Umbilical cord (tissue), 2 donors: ENCODE results near the gene UBR3. TPM values are rescaled to one million over a fixed set of nuclear protein-coding genes. Genes with fewer than 3 reads are reported as not detected.
"Not testable (repeated sequence)": the region's sequence is repeated elsewhere in the genome, so short reads cannot be mapped to it uniquely, and the experiment has no call there.

ENCODE experiments used
- DNase-seq: peaks from one replicate; pipeline ENCODE4 v3.0.0-alpha.2; 2015; ENCODE audit warnings: low spot score
- total RNA-seq: library from RNA; depleted of rRNA; stranded (reverse); fragments of >200 nt; gene quantifications from one replicate; pipeline ENCODE4 v1.2.3, GENCODE V29; 2014; ENCODE audit warnings: low replicate concordance; ENCODE audit not compliant: insufficient read depth

UBR3 gene
- total RNA-seq, 1 donor from 2014 or later: 124 TPM

DNA sequence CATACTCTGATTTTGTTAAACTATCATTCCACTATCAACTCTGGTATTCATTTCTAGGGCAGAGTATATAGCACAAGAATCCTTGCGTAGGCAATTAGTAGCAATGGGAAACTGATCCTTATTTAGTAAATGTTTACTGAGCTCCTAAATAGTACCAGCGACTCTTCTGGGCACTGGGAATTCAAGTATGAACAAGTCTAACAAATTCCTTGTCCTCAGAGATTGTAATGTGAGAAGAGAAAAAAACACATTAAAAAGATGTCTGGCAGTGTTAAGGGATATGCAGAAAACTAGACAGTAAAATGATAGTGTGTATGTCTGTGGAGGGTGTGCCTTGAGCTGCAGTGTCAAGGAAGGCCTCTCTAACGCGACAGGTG, 3.3 kb upstream of the UBR3 start:
- DNase-seq: no peak

GRCh38 chr2:169824373-169825333, 2.6 kb upstream of the UBR3 start, which contains the start of gene METTL5:
METTL5 (minus strand) TSS chr2:169824905; CDS start chr2:169824597, 308 bp downstream.
- peak; percentile 84 for DNase-seq

GRCh38 chr2:169828141-169828811, 1.0 kb downstream of the UBR3 start:
- peak; percentile 63 for DNase-seq

- DNase-seq: no peak
Measured at GRCh38 chr2:169834401-169834800, 7.1 kb downstream of the UBR3 start.

GRCh38 chr2:169838743-169839489, 11.7 kb downstream of the UBR3 start:
- no peak for DNase-seq

DNA sequence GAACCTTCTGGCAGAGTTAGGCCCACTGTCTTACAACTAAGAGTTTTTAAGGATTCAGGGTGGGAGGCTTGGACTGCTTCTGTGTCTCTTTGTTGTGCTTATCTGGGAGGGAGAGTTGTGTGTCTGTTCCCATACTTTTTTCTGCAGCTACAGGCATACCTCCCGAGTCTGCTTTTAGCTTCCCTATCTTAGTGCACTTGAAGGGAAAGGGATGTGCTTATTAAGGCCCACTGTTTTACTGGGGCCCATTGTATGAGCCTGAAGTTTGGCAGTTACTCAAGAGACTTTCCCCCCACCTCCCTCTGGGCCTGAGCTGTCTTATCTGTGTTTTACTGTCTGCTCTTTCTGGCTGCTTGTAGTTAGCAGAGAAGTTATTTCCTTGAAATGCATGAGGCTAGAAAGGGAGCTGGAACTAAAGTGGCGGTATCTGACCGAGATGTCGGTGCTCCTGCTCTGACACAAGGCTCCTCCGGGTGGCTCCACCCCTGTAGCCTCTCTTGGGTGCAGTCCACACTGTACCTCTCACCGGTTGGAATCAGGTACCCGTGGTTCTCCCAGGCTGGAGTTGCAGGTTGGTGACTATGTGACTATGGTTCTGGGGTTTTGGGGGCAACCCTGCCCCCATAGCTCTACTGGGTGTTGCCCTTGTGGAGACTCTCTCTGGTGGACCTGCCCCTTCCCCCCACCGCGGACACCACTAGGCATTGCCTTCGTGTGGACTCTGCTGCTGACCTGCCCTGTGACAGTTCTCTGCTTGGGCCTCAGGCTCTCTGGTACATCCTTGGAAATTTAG, 12.9 kb downstream of the UBR3 start:
- peak; percentile 82 for DNase-seq

- no peak for DNase-seq
Measured at GRCh38 chr2:169840747-169841142, 13.5 kb downstream of the UBR3 start.

DNA sequence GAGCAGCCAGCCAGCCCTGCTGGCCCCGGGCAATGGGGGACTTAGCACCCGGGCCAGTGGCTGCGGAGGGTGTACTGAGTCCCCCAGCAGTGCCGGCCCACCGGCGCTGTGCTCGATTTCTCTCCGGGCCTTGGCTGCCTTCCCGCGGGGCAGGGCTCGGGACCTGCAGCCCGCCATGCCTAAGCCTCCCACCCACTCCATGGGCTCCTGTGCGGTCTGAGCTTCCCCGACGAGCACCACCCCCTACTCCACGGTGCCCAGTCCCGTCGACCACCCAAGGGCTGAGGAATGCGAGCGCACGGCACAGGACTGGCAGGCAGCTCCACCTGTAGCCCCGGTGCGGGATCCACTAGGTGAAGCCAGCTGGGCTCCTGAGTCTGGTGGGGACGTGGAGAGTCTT, 14.4 kb downstream of the UBR3 start:
- not testable (repeated sequence) for DNase-seq

GRCh38 chr2:169845016-169845415, 17.8 kb downstream of the UBR3 start:
- DNase-seq: no peak

DNA sequence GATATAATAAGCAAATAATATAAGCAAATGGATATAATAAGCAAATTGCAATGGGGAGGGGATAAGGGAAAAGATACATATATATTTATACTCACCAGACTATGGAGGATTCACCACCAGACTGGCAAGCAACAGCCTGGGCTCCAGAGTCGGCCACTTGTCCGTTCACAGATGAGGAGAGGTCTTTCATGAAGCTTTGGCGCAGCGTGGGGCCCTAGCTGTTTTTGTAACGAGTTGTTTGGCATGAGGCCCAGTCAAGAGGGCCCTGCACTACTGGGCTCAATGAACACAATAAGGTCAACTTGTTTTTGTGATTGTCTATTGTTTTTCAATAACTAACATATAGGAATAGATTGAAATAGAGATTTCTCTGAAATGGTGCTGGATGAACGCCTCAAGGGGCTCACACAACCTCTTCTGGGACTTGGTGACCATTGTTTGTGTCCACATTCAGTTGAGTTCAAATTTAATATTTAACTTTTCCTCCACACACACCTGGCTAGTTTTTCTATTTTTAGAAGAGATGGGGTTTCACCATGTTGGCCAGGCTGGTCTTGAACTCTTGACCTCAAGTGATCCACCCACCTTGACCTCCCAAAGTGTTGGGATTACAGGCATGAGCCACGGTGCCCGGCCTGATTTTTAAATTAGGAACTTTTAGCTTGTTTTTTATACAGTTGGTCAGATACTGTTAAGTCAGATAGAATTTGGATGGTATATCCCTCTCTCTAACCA, 21.9 kb downstream of the UBR3 start:
- DNase-seq: not testable (repeated sequence)

DNA sequence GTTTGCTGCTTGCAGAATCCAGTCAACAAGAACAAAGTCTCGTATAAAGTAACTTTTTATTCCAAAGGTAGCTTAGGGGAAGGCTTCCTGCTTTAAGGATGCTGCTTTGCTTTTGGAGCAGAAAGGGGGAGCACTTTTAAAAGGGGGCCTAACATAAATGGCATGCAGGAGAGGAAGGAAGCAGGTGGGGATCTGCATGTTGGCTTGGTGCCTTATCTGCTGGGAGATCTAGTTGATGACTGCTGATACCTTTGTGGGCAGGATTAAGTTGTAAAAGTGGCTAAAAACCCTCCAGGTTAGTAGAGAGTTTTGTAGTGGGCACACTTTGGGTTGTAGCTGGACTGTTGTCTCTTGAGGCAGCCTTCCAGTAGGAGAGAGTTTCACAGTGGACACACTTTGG, 22.5 kb downstream of the UBR3 start:
- DNase-seq: no peak

DNA sequence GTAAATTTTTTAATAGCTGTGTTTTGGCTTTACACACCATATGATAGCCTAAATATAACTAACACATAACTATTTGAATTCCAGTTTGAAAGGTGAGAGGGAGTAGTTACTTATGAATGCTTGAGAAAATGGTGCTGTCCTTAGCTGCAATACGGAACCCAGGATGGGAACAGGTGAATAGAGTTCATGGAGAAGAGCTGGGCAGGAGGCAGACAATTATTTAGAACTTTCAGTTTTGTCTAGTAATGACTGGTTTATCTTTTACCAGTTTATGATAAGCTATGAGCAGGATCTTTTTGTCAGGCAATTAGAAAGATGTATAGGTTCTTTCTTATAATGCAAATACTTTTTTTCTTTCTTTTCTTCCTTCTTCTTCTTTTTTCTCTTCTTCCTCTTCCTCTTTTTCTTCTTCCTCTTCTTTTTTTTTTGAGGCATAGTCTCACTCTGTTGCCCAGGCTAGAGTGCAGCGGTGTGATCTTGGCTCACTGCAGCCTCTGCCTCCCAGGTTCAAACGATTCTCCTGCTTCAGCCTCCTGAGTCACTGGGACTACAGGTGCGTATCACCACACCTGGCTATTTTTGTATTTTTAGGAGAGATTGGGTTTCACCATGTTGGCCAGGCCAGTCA, 25.9 kb downstream of the UBR3 start:
- DNase-seq: no peak

- DNase-seq: not testable (repeated sequence)
Measured at GRCh38 chr2:169855281-169856258, 28.3 kb downstream of the UBR3 start.

- DNase-seq: no peak
Measured at GRCh38 chr2:169859423-169859822, 32.2 kb downstream of the UBR3 start.

- DNase-seq: peak; percentile 24
Measured at GRCh38 chr2:169860149-169860548, 32.9 kb downstream of the UBR3 start.

DNA sequence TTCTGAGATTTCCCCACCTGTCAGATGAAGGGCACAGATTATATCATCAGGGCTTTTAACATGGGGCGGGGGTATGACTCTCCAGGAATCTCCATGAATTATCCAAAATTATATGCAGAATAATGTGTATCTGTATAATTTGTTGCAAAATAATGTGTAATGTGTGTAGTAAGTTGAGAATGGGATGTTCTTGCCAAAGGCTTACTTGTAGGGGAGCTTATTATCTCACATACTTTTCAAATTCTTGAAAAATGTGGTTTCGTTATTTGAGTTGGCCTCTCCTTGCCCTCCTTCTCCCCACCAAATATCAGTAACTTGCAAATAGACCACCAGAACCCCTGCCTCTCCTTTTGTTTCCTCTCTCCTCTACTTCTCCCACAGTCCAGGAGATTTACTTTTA, 35.6 kb downstream of the UBR3 start:
- peak; percentile 17 for DNase-seq

GRCh38 chr2:169865492-169865891, 38.2 kb downstream of the UBR3 start:
- no peak for DNase-seq

GRCh38 chr2:169866230-169866629, 39.0 kb downstream of the UBR3 start:
- DNase-seq: not testable (repeated sequence)

DNA sequence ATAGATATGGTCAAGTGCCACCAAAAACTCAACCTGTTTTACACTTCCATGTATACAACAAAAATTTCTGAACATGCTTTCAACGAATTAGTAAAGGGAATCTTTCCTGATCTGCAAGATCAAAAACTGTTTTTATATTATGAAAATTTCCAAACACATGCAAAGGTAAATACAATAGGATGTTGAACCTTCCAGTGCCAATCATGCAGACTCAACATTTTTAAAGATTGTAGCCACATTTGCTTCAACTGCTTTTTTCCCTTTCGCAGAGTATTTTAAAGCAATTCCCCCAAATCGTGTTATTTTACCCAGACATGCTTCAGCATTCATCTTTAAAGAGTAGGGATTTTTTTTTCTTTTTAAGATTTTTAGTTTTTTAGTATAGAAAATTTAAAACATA, 40.3 kb downstream of the UBR3 start:
- DNase-seq: no peak
